Activated CD4-positive, alpha-beta T cell treated with anti-CD3 and anti-CD28 coated beads, Interleukin-2, amount 50 U/mL, for 48 hours (primary cell): ENCODE measurements around the gene MTFP1.
"Not testable (repeated sequence)": the region's sequence is repeated elsewhere in the genome, so short reads cannot be mapped to it uniquely, and the experiment has no call there.

Experiments
- DNase-seq, 2 experiments: peaks; one replicate each; pipeline ENCODE4 v3.0.0-alpha.2; 2020

MTFP1 gene, protein sequence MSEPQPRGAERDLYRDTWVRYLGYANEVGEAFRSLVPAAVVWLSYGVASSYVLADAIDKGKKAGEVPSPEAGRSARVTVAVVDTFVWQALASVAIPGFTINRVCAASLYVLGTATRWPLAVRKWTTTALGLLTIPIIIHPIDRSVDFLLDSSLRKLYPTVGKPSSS

DNA sequence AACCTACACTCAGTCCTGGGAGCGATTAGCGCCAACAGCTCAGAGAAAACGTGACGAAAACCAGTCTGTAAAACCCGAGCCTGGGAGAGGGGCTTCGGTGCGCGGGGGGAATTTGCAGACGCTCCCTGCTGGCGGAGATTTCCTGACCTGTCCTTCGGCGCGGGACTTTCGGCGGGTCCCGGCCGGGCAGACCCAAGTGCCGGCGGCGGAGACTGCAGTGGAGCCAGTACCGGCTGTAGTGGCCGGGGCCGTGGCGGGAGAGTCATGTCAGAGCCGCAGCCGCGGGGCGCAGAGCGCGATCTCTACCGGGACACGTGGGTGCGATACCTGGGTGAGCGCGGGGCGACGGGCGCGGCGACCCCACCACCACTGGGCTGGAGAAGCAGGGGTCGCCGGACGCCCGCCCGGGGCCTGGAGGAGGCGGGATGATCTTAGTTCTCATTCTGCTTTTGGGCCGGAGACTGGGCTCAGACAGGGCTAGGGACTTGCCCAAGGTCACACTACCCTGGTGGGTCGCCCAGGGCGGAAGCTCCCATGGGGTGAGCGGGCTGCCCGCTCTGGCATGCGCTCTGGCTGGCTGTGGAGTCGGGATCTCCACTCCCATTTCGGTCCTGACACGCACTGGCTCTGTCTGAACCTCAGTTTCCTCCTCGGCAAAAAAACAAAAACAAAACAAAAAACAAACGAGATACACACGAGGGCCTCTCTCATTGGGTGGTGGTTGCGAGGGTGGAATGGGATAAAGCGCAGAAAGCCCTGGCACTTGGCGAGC, at the start of gene MTFP1:
TSS of gene MTFP1 (plus strand) at position 153 of the 772 bp plus-strand sequence. CDS start at position 265, 112 bp downstream.
- peak; percentile 57 to 64 for DNase-seq

DNA sequence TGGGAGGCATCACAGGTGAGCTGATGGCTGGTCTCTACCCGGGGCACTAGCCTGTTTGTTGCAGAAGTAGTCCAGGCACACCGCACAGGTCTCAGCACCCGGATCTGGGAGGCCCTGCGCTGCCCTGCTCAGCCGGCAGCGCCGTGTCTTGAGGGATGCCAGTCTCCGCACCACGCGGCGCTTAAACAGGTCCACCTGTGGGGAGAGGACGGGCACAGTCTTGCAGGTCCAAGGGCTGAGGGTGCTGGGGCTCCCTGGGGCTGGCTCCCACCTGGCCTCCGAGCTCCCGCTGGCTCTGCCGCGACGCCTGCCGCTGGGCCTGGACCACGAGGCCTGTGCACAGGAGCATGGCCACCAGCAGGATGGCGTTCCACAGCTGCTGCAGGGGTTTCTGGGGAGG, 45.6 kb upstream of the MTFP1 start:
- no peak for DNase-seq

DNA sequence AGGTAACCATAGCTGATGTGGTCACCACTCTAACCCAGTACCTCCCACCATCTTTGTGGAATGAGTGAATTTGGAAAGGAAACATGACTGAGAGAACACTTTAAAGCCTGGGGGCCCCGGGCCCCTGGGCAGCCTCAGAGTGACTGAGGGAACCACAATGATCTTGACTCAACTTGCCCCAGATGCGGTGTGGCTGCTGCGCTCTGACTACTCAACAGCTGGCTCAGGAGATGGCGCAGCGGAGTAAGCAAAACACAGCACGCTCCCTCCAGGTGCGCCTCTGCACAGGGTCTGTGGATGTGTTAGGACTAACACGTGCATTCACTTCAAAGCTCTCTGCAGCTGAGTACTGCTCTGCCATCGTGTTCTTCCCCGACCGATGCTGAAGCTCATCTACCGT, 44.3 kb upstream of the MTFP1 start:
- DNase-seq, result peak in 1 of 2 experiments; percentile 20

DNA sequence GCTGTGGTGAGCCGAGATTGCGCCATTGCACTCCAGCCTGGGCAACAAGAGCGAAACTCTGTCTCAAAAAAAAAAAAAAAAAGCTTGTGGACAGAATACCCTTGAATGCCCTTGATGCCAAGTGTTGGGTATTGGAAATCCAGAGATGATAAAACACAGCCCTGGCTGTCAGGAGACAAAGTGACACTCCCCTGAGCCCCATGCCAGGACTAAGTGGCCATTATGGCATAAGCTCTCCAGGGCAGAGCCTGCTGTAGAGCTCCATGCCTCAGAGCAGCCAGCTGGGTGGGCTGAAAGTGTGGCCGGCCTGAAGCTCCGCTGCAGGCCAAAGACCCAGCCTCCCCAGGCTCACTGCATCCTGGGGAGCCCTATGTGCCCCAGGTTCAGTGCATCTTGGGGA, 43.2 kb upstream of the MTFP1 start:
- DNase-seq, result no peak

DNA sequence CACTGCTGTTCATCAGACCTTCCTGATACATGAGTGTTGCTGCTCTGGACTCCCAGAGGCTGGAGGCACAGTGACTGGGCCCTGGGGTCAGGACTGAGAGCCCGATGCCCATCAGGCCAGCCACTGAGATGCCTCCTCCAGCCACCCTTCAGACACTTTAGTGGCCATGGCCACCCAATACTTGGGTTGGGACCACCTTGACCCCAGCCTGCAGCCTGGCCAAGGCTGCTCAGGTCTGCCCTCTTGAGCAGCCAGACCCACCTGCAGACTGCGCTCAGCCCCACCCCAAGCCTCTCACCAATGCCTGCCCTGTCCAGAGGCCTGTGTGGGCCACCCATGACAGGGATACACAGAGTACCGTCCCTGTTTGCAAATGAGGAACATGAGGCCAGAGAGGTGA, 42.5 kb upstream of the MTFP1 start:
- no peak for DNase-seq

DNA sequence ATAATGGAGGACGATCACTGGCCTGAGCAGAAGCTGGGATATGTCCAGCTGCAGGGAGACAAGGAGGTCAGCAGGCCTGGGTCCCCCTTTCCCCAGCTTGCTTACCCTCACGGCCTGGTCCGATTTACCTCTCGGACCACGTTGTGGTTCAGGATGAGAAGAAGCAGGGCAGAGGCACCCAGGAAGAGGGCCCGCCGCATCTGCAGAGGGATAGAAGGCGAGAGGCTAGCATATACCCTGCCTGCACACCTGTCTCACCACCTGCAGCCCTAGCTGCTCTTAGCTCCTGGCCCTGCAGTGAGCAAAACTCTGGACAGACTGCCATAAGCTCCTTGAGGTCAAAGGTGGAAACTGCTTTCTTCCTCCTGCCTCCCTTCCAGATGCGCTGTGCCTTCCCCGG, 39.6 kb upstream of the MTFP1 start:
- DNase-seq, result no peak

DNA sequence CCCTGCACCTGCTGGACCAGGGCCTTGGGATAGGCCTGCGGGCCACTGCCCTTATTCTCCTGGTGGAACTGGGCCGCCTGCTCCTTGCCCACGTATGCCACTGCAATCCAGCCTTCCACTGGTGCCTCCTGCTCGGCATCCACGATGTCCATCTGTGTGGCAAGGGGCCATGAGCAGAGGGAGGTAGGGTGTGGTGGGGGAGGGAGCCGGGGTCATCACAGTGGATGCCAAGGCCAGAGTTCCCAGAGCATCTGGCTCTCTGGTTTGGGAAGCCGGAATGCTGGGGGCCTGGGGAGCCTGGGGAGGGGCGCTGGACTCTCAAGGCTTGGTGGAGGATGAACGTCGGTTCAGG, 39.0 kb upstream of the MTFP1 start:
- no peak for DNase-seq

DNA sequence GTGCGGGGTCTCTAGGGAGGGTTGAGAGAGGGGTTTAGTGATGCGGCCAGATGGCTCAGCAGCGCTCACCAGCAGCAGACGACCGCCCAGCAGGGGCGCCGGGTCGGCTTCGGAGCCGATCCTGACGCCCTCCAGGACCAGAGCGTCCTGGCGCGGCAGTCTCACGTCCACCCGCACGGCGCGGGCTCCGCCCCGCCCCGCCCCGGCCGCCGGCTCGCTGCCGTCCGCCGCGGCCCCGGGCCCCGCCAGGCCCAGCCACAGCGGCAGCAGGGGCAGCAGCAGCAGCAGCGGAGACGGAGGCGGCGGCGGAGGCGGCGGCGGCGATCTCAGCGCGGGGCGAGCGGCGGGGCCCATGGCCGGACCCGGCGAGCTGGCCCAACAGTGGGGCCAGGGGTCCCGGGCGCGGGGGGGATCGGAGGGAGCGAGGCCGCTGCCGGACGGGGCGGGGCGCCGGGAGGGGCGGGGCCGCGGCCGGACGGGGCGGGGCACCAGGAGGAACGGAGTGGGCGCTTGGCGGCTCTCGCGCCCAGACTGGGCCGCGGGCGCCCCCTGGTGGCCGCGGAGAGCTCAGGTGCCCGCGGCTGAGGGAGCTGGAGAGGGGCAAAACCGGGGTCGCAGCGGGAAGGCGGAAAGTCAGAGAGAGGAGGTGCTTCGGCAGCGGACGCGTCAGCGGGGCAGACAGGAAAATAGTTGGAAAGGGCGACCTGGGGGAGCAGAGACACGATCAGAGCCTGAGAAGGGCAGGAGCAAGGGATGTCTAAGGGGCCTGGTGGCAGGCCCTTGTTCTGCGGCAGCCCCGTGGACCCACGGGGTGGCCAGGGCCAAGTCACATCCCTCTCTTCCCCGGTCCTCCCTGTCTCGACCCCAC, 38.4 kb upstream of the MTFP1 start, which contains the start of gene RNF215:
TSS of gene RNF215 (minus strand) at position 452 of the 868 bp plus-strand sequence. CDS start at position 354, 98 bp downstream.
- peak; percentile 78 to 82 for DNase-seq

DNA sequence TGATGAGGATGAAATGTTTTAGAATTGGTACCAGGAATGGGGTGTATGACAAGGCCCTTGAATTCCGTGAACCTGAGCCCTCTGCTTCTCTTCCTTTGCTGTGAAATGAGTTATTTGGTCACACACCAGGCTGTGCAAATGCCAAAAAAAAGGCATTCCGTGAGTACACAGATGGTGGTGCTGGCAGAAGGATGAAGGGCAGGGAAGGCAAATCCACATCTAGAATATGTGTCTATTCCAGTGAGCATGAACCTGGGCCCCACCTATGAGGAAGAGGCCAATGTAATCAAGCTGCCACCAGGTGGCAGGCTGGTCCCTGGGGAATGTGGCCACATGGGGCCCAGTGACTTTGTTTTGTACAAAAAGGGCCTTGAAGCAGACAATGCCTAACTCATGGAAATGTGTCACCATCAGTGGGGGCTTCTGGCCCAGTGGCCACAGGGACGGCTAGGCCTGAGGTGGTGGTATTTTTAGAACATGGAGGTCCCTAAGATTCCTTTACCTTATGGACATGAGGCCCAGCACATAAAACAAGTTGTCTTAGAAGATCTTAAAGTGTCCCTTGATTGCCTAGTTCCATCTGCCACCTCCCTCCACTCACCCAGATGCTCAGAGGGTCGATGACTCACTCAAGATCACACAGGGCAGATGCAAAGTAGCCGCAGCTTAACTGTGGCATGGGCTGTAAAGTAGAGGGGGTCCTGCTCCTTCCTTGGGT, 34.4 kb upstream of the MTFP1 start:
- peak; percentile 80 to 85 for DNase-seq

DNA sequence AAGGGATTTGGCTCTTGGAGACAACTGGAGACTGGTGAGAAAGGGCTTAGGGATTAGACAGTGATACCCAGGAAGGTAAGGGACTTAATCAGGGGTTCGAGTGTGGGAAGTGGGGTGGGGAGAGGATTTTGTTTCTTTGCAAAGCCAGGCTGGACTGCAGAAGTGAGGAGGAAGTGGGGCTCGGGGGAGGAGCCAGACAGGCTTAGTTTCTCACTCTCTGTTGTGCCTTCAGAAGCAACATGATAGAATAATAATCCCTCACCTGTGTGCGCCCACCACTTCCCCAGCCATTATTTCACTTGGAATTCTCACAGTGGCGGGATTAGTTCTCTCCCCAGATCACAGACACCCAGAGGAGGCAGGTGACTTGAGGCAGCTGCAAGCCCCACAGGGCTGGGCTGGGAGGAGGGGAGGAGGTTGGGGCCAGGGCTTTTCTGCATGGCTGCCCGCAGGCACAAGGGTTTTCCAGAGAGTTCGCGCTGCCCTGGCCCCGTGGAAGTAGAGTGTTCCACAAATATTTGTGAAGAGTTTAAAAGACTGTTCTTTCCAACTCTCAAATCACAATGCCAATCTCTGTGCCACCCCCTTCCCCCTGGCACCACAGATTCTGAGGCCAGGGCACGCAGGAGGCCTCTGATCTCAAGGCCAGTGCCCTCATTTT, 32.8 kb upstream of the MTFP1 start:
- DNase-seq, result no peak

DNA sequence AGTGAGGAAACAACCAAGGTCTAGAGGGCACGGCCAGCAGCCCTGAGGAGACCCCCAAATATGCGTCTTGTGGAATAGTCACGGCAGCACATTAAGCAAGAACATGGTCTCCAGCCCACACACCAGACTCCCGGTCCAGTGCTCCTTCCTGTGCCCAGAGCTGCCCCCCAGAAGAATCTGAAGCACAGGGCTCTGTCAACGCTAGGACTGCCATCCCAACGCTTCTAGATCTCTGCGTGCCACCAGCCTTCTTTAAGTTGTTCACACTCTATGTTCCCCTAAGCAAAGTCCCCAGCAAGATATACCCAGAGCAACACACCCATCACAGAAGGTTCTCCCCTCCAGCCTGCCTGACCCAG, 32.3 kb upstream of the MTFP1 start:
- DNase-seq, result no peak

DNA sequence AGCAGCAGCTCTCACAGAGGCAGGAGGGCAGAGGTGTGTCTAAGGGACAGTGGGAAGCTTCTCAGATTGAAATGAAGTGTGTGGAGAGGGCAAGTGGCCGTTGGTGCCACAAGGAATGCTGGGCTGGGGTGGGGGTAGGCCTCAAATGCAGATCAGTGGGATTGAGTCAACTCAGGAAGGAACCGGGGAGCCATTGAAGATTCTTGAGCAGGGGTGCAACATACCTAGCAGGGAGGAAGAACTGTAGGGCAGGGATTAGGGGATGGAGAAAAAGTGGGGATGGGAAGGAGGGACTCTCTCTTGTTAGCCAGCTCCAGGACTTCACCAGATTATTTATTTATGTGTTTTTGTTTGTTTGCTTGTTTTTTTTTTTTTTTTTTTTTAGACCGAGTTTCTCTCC, 31.7 kb upstream of the MTFP1 start:
- DNase-seq, result no peak

DNA sequence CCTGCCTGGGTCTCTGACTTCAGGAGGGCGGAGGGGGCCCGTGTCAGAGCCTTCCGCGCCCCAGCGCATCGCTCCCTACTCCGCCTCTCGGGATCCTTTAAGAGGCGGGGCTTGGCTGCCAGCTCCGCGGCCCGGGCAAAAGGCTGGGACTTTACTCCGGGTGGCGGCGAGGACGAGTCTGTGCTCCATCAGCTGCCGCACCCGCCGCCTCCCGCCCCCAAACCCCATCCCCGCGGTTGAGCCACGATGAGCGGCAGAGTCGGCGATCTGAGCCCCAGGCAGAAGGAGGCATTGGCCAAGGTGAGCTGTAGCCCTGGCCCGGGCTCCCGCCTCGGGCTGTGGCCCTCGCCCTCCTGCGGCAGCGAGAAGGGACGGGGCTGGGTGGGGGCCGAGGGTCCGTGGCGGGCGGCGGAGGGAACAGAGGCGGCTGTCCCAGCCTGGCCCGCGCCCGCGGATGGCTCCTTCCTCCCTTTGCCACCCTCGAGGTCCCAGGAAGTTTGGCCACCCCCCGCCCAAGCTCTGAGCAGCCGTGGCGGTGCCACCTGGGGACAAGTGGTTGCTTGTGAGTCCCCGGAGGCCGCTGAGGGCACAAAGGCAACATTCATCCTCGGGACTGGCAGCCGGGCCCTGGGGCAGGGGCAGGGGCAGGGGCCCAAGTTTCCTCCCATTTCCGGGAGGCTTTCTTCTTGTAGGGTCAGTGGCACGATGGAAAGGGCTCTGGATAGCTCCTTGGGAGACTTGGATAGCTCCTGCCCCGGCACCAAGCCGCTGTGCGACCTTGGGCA, 28.5 kb upstream of the MTFP1 start, which contains the start of gene SEC14L2:
TSS of gene SEC14L2 (plus strand) at position 148 of the 785 bp plus-strand sequence. CDS start at position 247, 99 bp downstream.
- DNase-seq, result peak; percentile 77 to 82

DNA sequence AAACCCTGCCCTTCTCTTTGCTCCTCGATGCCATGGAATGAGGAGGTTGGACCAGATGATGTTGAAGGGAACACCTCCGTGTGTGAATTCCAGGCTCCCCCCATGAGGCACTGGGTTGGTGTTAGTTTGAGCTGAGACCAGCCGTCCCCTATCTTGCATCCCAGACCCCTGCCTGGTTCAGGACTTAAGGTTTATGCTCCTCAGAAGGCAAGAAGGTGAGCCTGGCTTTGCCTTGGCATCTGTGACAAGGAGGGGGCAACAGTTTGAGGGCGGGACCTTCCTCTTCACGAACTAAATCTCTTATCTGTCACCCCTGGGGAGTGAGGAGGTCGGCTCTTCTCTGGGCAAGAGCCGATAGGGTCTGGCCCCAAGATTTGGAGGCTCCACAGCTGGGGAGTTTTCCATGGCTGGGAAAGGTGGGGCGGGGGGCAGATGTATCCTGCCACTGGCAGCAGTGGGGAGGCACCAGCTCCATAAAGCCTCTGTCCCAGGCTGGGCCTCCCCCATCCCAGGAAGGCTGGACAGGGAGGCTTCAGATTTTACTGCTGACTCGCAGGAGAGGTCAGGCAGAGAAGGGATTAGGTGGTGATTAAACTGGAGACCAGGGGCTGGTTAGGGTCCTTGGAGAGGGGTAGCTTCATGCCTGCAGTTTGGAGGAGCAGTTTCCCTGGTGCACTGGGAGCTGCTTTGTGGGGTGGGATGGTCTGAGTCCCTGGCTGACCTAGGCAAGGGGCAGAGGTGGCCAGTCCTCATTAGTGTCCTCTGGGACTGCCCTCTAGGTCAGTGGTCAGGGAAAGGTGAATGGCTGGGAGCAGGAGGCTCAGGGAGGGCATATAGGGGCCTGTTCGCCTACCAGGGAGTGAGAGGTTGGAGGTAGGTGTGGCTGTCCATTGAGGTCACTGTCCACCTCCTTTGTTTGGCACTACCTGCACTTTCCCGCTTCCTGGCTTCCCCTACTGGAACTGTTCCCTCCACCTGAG, 27.6 kb upstream of the MTFP1 start:
- no peak for DNase-seq

DNA sequence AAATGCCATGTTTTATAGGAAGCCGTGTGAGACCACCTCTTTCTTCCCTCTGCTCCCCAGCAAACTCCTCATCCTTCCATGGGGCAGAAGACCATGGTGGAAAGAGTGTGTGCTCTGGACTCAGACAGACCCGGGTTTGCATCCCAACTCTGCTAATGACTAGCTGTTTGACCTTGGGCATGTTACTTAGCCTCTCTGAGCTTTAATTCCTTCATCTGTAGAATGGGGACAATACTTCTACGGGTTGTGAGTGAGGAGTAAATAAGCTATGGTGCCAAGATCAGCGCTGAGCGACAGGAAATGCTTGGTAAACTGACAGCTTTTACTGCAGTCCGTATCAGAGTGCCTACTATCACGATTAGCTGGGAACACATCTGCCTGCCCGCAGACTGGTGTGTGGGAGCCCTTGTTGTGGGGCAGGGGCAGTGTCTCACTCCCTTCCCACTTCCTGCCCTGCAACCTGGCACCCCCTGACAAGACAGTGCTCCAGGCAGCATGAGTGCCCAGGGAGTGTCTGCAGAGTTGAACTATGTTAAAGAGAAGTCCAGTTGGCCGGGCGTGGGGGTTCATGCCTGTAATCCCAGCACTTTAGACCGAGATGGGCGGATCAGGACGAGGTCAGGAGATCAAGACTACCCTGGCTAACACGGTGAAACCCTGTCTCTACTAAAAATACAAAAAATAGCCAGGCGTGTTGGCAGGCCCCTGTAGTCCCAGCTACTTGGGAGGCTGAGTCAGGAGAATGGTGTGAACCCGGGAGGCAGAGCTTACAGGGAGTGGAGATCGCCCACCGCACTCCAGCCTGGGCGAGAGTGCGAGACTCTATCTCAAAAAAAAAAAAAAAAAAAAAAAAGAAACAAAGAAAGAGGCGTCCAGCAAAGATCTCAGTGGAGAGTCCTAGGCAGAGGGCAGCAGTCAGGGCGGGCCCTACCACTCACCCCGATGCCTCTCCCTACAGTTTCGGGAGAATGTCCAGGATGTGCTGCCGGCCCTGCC, 26.6 kb upstream of the MTFP1 start:
- DNase-seq, result no peak

DNA sequence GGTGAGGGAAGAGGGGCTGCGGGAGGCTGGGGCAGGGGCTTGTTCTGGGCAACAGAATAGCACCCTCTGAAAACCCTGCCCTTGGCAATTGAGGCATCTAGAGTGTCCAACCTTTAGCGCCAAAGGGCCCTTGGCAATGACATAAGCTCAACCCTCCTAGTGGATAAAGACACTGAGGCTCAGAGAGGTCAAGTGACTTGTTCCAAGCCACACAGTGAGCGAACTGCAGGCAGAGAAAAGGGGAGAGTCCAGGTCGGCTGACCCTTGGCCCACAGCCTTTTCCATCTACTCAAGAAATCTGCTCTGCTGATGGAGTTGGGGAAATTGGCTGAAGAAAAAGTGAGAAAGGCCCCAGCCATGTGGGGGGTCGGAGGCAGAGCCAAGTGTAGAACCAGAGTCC, 25.9 kb upstream of the MTFP1 start:
- DNase-seq, result no peak

DNA sequence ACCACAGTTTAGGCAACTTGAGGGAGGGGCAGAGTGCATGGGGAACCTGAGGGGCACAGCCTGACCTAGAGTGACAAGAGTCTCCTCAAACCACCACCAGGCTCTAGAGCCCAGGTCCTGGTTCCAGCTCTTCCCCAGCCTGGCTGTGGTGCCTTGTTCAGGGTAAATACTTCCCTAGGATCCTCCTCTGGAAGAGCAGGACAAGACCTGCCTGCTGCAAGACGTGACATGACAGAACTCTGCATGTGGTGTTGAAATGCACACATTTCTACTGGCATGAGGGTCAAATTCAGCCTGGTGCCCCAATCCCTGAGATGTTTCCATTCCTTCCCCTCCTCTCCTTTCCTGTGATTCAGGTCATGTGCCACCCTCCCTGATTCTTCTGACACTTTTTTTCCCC, 25.4 kb upstream of the MTFP1 start:
- no peak for DNase-seq

DNA sequence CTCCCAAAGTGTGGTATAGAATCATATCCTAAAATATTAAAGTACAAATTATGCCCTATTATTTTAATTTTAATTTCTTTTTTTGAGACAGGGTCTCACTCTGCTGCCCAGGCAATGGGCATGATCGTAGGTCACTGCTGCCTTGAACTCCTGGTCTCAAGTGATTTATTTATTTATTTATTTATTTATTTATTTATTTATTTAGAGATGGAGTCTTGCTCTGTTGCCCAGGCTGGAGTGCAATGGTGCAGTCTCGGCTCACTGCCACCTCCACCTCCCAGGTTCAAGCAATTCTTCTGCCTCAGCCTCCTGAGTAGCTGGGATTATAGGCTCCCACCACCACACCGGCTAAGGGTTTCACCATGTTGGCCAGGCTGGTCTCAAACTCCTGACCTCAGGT, 24.5 kb upstream of the MTFP1 start:
- DNase-seq, result not testable (repeated sequence)
